Esophagus squamous epithelium (tissue), 4 donors: ENCODE results near the gene FUT7.

Experiments used
- CTCF ChIP-seq, 6 experiments: fragments of 450-650 bp in 4 of 6; fragments of 200-600 bp in 2 of 6; sonication (generic) in 2 of 6; IDR thresholded peaks; one replicate each; pipeline ENCODE4 v1.5.1; 2016 to 2019; ENCODE audit warnings: antibody characterized with exemption in 6 of 6, mild to moderate bottlenecking in 4 of 6, moderate library complexity in 4 of 6
- POLR2A ChIP-seq, 4 donors: fragments of 450-650 bp; IDR thresholded peaks; one replicate each; pipeline ENCODE4 v1.6.1; 2017; ENCODE audit warnings: antibody characterized with exemption in 4 of 4, mild to moderate bottlenecking in 4 of 4, moderate library complexity in 3 of 4

GRCh38 chr9:136980669-136981478 lies 51.0 kb downstream of the FUT7 start:
- TF ChIP-seq POLR2A (IDR thresholded peaks at IDR 0.05): no peak
- no peak for TF ChIP-seq CTCF (IDR thresholded peaks at IDR 0.05)
